ENCODE data around the gene SPATA13.
"Not testable (repeated sequence)": the region's sequence is repeated elsewhere in the genome, so short reads cannot be mapped to it uniquely, and the experiment has no call there.

SPATA13 gene

GRCh38 chr13:24202215-24202614 lies 41.7 kb downstream of the SPATA13 start:
- DNase-seq (ENCODE audit: low read depth): peak; percentile 91

GRCh38 chr13:24203273-24203672 lies 42.8 kb downstream of the SPATA13 start:
- TF ChIP-seq CTCF (IDR thresholded peaks at IDR 0.05; ENCODE audit: control insufficient read depth, extremely low read depth, insufficient read depth): no peak
- DNase-seq (ENCODE audit: low read depth): no peak
- peak overlapping the region; percentile 23 for H3K4me3 ChIP-seq (ENCODE audit: low read depth, low read length)

More at GRCh38 chr13:24202215-24202614, 41.7 kb downstream of the SPATA13 start:
- peak overlapping the region; percentile 10; the same call in 1 of the 2 replicates for H3K4me3 ChIP-seq (ENCODE audit: low read depth, low read length)
- no peak for TF ChIP-seq CTCF (IDR thresholded peaks at IDR 0.05; ENCODE audit: control insufficient read depth, extremely low read depth, insufficient read depth)

DNA sequence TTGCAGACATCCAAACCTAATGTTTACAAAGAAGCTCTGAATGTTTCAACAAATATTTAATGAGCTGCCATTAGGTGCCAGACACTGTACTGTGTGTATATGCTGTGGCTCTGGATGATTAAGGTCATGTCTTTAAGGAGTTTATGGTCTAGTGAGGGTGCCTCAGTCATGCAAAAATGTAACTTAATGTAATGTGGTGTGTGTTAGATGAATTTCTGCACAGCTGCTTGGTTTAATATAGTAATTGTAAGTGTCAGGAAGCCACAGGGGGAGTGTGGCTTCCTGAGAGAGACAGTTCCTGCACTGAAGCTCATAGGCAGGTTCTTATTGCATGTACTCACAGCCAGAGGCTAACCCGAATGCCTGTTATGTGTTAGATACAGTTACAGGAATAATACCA lies 43.3 kb downstream of the SPATA13 start:
- peak overlapping the region; percentile 32 for H3K4me3 ChIP-seq (ENCODE audit: low read depth, low read length)
- DNase-seq (ENCODE audit: low read depth): peak; percentile 87

DNA sequence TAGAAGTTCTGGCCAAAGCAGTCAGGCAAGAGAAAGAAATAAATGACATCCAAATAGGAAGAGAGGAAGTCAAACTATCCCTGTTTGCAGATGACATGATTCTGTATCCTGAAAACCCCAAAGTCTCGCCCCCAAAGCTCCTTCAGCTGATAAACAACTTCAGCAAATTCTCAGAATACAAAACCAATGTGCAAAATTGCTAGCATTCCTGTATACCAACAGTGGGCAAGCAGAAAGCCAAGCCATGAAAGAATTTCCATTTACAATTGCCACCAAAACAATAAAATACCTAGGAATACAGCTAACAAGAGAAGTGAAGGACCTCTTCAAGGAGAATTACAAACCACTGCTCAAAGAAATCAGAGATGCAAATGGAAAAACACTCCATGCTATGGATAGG lies 44.6 kb downstream of the SPATA13 start:
- not testable (repeated sequence) for DNase-seq (ENCODE audit: low read depth); H3K4me3 ChIP-seq (ENCODE audit: low read depth, low read length)

More for the DNA sequence above, 43.3 kb downstream of the SPATA13 start:
- no peak for TF ChIP-seq CTCF (IDR thresholded peaks at IDR 0.05; ENCODE audit: control insufficient read depth, extremely low read depth, insufficient read depth)

DNA sequence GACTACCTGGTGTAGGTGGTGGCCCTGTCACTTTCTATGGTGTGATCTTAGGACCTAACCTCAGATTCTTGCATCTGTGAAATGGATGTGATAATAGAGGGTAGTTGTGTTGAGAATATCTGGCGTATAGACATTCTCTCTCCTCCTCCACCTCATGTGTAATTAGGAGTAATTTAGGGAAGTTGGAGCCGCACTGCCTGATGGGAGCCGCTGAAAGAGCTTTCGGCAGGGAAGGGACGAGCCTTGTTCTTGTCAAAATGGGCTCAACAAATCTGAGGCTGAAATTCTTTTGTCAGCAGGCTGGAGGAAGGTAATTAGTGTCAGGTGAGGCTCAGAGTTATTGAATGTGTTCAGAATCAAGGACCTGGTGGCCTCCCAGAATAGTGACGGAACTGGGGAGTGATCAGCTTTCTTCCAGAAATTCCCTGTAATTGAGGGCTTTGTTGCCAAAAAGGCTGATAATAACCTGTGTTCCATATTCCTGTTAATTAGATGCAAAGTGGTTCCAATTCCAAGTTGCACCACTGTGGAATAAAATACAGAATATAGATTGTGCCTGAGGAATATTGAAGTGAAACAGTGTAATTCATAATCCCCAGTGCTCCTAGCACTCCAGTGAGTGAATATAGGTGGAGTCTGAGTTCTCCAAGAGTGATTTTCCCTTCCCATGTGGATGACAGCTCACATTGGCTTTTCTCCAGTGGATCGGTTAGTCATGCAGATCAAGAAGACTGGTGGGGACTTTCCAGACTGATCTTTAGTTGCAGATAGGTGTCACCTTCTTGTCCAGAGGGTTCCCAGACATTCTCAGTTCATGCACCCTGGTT lies 47.5 kb downstream of the SPATA13 start:
- peak; percentile 30 for DNase-seq (ENCODE audit: low read depth)
- H3K4me3 ChIP-seq (ENCODE audit: low read depth, low read length): no peak overlapping the region
- TF ChIP-seq CTCF (IDR thresholded peaks at IDR 0.05; ENCODE audit: control insufficient read depth, extremely low read depth, insufficient read depth): no peak

DNA sequence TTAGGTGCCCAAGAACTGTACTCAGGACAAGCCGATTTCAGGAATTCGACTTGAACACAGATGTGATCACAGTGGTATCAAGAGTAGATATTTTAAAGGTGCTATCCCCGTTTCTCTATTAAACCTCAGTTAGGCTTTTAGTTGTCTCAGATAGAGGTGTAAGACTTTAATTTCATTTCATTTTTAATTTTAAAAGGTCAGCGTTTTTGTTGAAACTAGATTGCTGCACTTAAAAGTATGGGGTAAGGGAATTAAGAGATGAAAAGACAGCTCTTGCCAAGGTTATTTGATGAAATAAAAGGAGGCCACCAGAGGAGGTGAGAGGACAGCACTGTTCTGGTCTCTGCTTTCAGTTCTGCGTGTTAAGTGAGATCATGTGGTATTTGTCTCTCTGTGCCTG lies 48.6 kb downstream of the SPATA13 start:
- no peak for DNase-seq (ENCODE audit: low read depth)
- TF ChIP-seq CTCF (IDR thresholded peaks at IDR 0.05; ENCODE audit: control insufficient read depth, extremely low read depth, insufficient read depth): no peak
- no peak overlapping the region for H3K4me3 ChIP-seq (ENCODE audit: low read depth, low read length)

GRCh38 chr13:24212254-24212653 lies 51.7 kb downstream of the SPATA13 start:
- no peak for TF ChIP-seq CTCF (IDR thresholded peaks at IDR 0.05; ENCODE audit: control insufficient read depth, extremely low read depth, insufficient read depth)
- no peak overlapping the region for H3K4me3 ChIP-seq (ENCODE audit: low read depth, low read length)
- no peak for DNase-seq (ENCODE audit: low read depth)
